ENCODE data around the gene BPI. TPM values are rescaled to one million over a fixed set of nuclear protein-coding genes. Genes with fewer than 3 reads are reported as not detected.

BPI gene
- polyA plus RNA-seq, 1 donor (not counting 4 experiments of a cell fraction or from before 2014, with no cell fraction given) = not detected

DNA sequence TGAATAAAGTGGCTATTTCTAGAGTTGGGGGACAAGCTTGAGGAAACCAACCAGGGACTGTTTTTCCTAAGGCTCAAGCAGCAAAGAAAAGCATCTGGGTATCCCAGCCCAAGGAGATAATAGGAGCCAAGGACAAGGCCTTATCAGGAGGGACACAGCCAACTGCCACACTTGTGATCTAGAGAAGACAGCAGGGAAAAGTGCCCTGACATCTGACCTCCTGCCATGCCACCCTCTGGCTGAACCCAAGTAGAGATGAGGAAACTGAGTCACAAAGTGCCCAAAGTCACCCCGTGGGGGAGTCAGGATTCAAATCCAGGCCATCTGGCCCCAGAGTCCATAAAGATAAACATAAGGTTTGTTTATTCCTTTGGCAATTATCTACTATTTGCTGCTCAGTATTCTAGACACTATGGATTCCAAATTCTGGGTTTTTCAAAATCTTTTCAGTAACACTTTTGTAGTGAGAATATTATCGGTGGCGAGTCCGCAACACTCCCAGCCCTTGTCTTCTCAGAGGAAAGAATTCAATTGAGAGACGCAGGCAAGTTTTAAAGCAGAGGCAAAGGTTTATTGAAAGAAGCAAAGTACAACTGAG lies 38.9 kb downstream of the BPI start:
- TF ChIP-seq EZH2 (IDR thresholded peaks at IDR 0.05; ENCODE audit: low read length) = no peak
- TF ChIP-seq, protein P1, sequence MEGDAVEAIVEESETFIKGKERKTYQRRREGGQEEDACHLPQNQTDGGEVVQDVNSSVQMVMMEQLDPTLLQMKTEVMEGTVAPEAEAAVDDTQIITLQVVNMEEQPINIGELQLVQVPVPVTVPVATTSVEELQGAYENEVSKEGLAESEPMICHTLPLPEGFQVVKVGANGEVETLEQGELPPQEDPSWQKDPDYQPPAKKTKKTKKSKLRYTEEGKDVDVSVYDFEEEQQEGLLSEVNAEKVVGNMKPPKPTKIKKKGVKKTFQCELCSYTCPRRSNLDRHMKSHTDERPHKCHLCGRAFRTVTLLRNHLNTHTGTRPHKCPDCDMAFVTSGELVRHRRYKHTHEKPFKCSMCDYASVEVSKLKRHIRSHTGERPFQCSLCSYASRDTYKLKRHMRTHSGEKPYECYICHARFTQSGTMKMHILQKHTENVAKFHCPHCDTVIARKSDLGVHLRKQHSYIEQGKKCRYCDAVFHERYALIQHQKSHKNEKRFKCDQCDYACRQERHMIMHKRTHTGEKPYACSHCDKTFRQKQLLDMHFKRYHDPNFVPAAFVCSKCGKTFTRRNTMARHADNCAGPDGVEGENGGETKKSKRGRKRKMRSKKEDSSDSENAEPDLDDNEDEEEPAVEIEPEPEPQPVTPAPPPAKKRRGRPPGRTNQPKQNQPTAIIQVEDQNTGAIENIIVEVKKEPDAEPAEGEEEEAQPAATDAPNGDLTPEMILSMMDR (optimal IDR thresholded peaks at IDR 0.05 in 1 of 3, IDR thresholded peaks at IDR 0.05 in 1 of 3, conservative IDR thresholded peaks at IDR 0.05 in 1 of 3; ENCODE audit: extremely low read depth in 1 of 3, insufficient read depth in 2 of 3, low read length in 3 of 3) = no peak
- FAIRE-seq (no peak), DNase-seq (ENCODE audit: low read depth, low spot score) (no peak)
- Histone ChIP-seq H3K9ac (ENCODE audit: control insufficient read depth, extremely low read depth, insufficient read depth, low read length) (no peak overlapping the region), H3K27me3 (ENCODE audit: control insufficient read depth, extremely low read depth, insufficient read depth, low read length) (peaks cover 10% of the 10 kb centered on the region), H3K4me2 (ENCODE audit: control insufficient read depth, extremely low read depth, insufficient read depth, low read depth, low read length) (peak overlapping the region; percentile 61), H3K27ac (ENCODE audit: control insufficient read depth, insufficient read depth, low read length) (no peak overlapping the region), H3K36me3 (ENCODE audit: control insufficient read depth in 2 of 2, extremely low read depth in 1 of 2, insufficient read depth in 2 of 2, low read length in 2 of 2) (no peaks in the 10 kb centered on the region), H3K9me3 (ENCODE audit: control insufficient read depth, low read depth, low read length) (peaks cover 2% of the 10 kb centered on the region), H4K20me1 (ENCODE audit: control insufficient read depth, extremely low read depth, insufficient read depth, low read length) (no peaks in the 10 kb centered on the region), H3K4me1 (ENCODE audit: control insufficient read depth, extremely low read depth, insufficient read depth, low read length) (no peaks in the 10 kb centered on the region), H2AFZ (ENCODE audit: control insufficient read depth, low read length) (peak overlapping the region; percentile 82), H3K4me3 (ENCODE audit: control insufficient read depth in 2 of 3, extremely low read depth in 1 of 3, insufficient read depth in 2 of 3, low read depth in 1 of 3, low read length in 3 of 3) (no peak overlapping the region), H3K79me2 (ENCODE audit: control insufficient read depth, insufficient read depth, low read length) (no peaks in the 10 kb centered on the region), H3K9me1 (ENCODE audit: control insufficient read depth, extremely low read depth, insufficient read depth, low read length) (no peaks in the 10 kb centered on the region)
- dilution Hi-C loops (cut with MboI; ENCODE audit: extremely low pct_ligation_motif_present, low sequenced_read_pairs) = no loop called here

DNA sequence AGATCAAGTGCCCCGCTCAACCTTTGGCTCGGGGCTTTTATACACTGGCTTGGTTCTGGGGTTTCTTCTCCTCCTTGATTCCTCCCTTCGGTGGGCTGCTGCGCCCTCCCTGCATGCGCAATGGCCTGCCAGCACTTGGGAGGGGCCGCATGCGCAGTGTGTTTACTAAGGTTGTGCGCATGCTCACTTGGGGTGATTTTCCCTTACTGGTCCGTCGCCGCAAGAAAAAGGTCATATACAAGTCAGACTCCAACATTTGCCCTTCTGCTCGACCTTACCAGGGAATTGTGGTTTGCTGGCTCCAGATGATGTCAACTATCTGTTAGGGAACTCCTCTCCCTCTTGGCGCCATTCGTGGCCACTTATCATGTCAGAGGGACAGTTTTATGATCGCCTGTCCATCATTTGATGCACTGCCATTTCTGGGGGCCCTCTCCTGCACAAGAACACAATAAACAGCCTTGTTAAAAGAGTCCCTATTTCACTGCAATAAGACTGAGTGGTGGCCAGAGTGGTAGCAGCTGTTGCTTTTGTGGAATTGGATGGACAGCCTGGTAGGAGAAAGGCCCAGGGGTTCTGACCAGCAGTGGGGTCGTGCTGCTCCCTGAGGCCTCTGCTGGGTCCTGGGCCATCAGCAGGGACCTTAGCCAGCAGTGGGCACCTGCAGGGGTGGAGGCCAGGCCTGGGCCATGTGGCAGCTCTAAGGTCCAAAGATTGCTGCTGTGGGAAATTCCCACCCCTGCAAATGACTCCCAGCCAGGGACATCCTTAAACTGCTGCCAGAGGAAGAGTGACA lies 39.6 kb downstream of the BPI start:
- peaks cover 10% of the 10 kb centered on the region for H3K27me3 ChIP-seq (ENCODE audit: control insufficient read depth, extremely low read depth, insufficient read depth, low read length)
- no peaks in the 10 kb centered on the region for H4K20me1 ChIP-seq (ENCODE audit: control insufficient read depth, extremely low read depth, insufficient read depth, low read length)
- FAIRE-seq (no peak), DNase-seq (ENCODE audit: low read depth, low spot score) (no peak)
- peak overlapping the region; percentile 61 for H3K4me2 ChIP-seq (ENCODE audit: control insufficient read depth, extremely low read depth, insufficient read depth, low read depth, low read length)
- H3K4me1 ChIP-seq (ENCODE audit: control insufficient read depth, extremely low read depth, insufficient read depth, low read length) = no peaks in the 10 kb centered on the region
- H3K9me1 ChIP-seq (ENCODE audit: control insufficient read depth, extremely low read depth, insufficient read depth, low read length) = no peaks in the 10 kb centered on the region
- peak overlapping the region in 1 of 3 experiments; percentile 18 for H3K4me3 ChIP-seq (ENCODE audit: control insufficient read depth in 2 of 3, extremely low read depth in 1 of 3, insufficient read depth in 2 of 3, low read depth in 1 of 3, low read length in 3 of 3)
- TF ChIP-seq, protein P1 (optimal IDR thresholded peaks at IDR 0.05 in 1 of 3, IDR thresholded peaks at IDR 0.05 in 1 of 3, conservative IDR thresholded peaks at IDR 0.05 in 1 of 3; ENCODE audit: extremely low read depth in 1 of 3, insufficient read depth in 2 of 3, low read length in 3 of 3) = no peak
- no peak for TF ChIP-seq EZH2 (IDR thresholded peaks at IDR 0.05; ENCODE audit: low read length)
- H3K9ac ChIP-seq (ENCODE audit: control insufficient read depth, extremely low read depth, insufficient read depth, low read length) = no peak overlapping the region
- H3K27ac ChIP-seq (ENCODE audit: control insufficient read depth, insufficient read depth, low read length) = no peak overlapping the region
- dilution Hi-C loops (cut with MboI; ENCODE audit: extremely low pct_ligation_motif_present, low sequenced_read_pairs) = no loop called here
- H3K36me3 ChIP-seq (ENCODE audit: control insufficient read depth in 2 of 2, extremely low read depth in 1 of 2, insufficient read depth in 2 of 2, low read length in 2 of 2) = no peaks in the 10 kb centered on the region
- H2AFZ ChIP-seq (ENCODE audit: control insufficient read depth, low read length) = peak overlapping the region; percentile 82
- H3K79me2 ChIP-seq (ENCODE audit: control insufficient read depth, insufficient read depth, low read length) = no peaks in the 10 kb centered on the region
- H3K9me3 ChIP-seq (ENCODE audit: control insufficient read depth, low read depth, low read length) = no peaks in the 10 kb centered on the region

Measured in keratinocyte (primary cell).